Suprapubic skin (tissue), 4 donors: ENCODE measurements around the gene CDC27. TPM values are rescaled to one million over a fixed set of nuclear protein-coding genes. Genes with fewer than 3 reads are reported as not detected.
"Not testable (repeated sequence)": the region's sequence is repeated elsewhere in the genome, so short reads cannot be mapped to it uniquely, and the experiment has no call there.

Experiments
- DNase-seq, 2 donors: peaks; one replicate each; pipeline ENCODE4 v3.0.0-alpha.2; 2019; ENCODE audit warnings: low spot score in 2 of 2
- H3K27ac ChIP-seq: fragments of 200-600 bp; sonication (generic); one replicate; pipeline ENCODE4 v1.5.1; 2019
- H3K27me3 ChIP-seq: fragments of 200-600 bp; sonication (generic); one replicate; pipeline ENCODE4 v1.5.1; 2019
- H3K36me3 ChIP-seq: fragments of 200-600 bp; sonication (generic); one replicate; pipeline ENCODE4 v1.5.1; 2019
- H3K4me1 ChIP-seq: fragments of 200-600 bp; sonication (generic); one replicate; pipeline ENCODE4 v1.5.1; 2019
- H3K4me3 ChIP-seq: fragments of 200-600 bp; sonication (generic); one replicate; pipeline ENCODE4 v1.5.1; 2019; ENCODE audit warnings: mild to moderate bottlenecking
- H3K9me3 ChIP-seq: fragments of 200-600 bp; sonication (generic); one replicate; pipeline ENCODE4 v1.5.1; 2019
- CTCF ChIP-seq, 2 donors: fragments of 200-600 bp in 1 of 2; fragments of 450-650 bp in 1 of 2; sonication (generic) in 1 of 2; IDR thresholded peaks; one replicate each; pipeline ENCODE4 v1.5.1; 2016 to 2019; ENCODE audit warnings: antibody characterized with exemption in 2 of 2, mild to moderate bottlenecking in 1 of 2, moderate library complexity in 1 of 2
- EP300 ChIP-seq: sonication (generic); formaldehyde crosslinking; IDR thresholded peaks from one replicate; pipeline ENCODE4 v1.6.1; 2017; ENCODE audit warnings: antibody characterized with exemption
- POLR2A ChIP-seq, 2 donors: fragments of 450-650 bp; IDR thresholded peaks; one replicate each; pipeline ENCODE4 v1.6.1; 2017; ENCODE audit warnings: antibody characterized with exemption in 2 of 2, mild to moderate bottlenecking in 2 of 2, moderate library complexity in 2 of 2
- POLR2AphosphoS5 ChIP-seq, 3 donors: sonication (generic); formaldehyde crosslinking; IDR thresholded peaks; one replicate each; pipeline ENCODE4 v1.6.1; 2017; ENCODE audit warnings: antibody characterized with exemption in 3 of 3
- WGBS: methylation state at CpG from one replicate; pipeline ENCODE4 v1.1.5; 2018; 5-methylcytosine and 5-hydroxymethylcytosine counted together
- total RNA-seq, 4 donors: library from RNA; depleted of rRNA; stranded (reverse); fragments of >200 nt; gene quantifications; one replicate each; pipeline ENCODE4 v1.1.0, GENCODE V29; 2016

CDC27 gene
- total RNA-seq, 4 donors from 2014 or later, result 45.1 to 66.6 (median 52.1) TPM

GRCh38 chr17:47218896-47219430 lies 29.9 kb upstream of the CDC27 start:
- Histone ChIP-seq H3K36me3 (no peaks in the 10 kb centered on the region), H3K9me3 (no peaks in the 10 kb centered on the region), H3K27ac (no peak overlapping the region), H3K4me1 (no peaks in the 10 kb centered on the region), H3K4me3 (no peak overlapping the region), H3K27me3 (no peaks in the 10 kb centered on the region)
- WGBS, result 76% methylated on average over 4 of the region's 6 CpGs
- no peak for DNase-seq
- TF ChIP-seq EP300 (no peak), POLR2A (IDR thresholded peaks at IDR 0.05) (no peak), POLR2AphosphoS5 (IDR thresholded peaks at IDR 0.05) (no peak), CTCF (IDR thresholded peaks at IDR 0.05) (no peak)

- WGBS, result 88% methylated on average over 2 of the region's 2 CpGs
These were observed 28.2 kb upstream of the CDC27 start for GRCh38 chr17:47217279-47217678.

DNA sequence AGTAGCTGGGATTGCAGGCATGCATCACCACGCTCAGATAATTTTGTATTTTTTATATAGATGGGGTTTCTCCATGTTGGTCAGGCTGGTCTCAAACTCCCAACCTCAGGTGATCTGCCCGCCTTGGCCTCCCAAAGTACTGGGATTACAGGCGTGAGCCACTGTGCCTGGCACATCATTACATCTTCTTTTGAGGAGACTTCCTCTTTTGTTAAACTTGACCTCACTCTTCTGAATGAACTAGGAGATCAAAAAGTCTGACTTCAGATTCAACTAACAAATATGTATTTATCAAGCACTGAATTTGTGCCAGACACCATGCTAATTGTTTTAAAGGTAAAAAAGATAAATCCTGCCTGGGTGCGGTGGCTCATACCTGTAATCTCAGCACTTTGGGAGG lies 27.7 kb upstream of the CDC27 start:
- not testable (repeated sequence) for H3K4me3 ChIP-seq, H3K4me1 ChIP-seq, H3K27ac ChIP-seq, DNase-seq, H3K36me3 ChIP-seq, H3K27me3 ChIP-seq, H3K9me3 ChIP-seq
- WGBS, result 94% methylated on average over 4 of the region's 4 CpGs

More at GRCh38 chr17:47217279-47217678, 28.2 kb upstream of the CDC27 start:
- not testable (repeated sequence) for H3K27ac ChIP-seq, H3K9me3 ChIP-seq, H3K4me3 ChIP-seq, H3K36me3 ChIP-seq, H3K4me1 ChIP-seq, H3K27me3 ChIP-seq, DNase-seq

- 93% methylated on average over 3 of the region's 3 CpGs for WGBS
- H3K9me3 ChIP-seq, result no peaks in the 10 kb centered on the region
- no peak overlapping the region for H3K27ac ChIP-seq
- H3K4me1 ChIP-seq, result no peaks in the 10 kb centered on the region
- no peak overlapping the region for H3K4me3 ChIP-seq
- no peaks in the 10 kb centered on the region for H3K36me3 ChIP-seq
- DNase-seq, result no peak
- no peak for TF ChIP-seq CTCF (IDR thresholded peaks at IDR 0.05)
- TF ChIP-seq POLR2A (IDR thresholded peaks at IDR 0.05), result no peak
- no peak for TF ChIP-seq POLR2AphosphoS5 (IDR thresholded peaks at IDR 0.05)
- no peak for TF ChIP-seq EP300
- no peaks in the 10 kb centered on the region for H3K27me3 ChIP-seq
These were observed 25.8 kb upstream of the CDC27 start for GRCh38 chr17:47214931-47215330.

- H3K4me1 ChIP-seq, result no peaks in the 10 kb centered on the region
- TF ChIP-seq POLR2AphosphoS5 (IDR thresholded peaks at IDR 0.05), result no peak
- TF ChIP-seq EP300, result no peak
- no peak overlapping the region for H3K27ac ChIP-seq
- no peaks in the 10 kb centered on the region for H3K27me3 ChIP-seq
- H3K4me3 ChIP-seq, result no peak overlapping the region
- H3K9me3 ChIP-seq, result no peaks in the 10 kb centered on the region
- peak in 1 of 2 donors; percentile 38 for DNase-seq
- WGBS, result 83% methylated on average over 4 of the region's 4 CpGs
- no peaks in the 10 kb centered on the region for H3K36me3 ChIP-seq
These were observed 24.4 kb upstream of the CDC27 start for GRCh38 chr17:47213540-47213939.

DNA sequence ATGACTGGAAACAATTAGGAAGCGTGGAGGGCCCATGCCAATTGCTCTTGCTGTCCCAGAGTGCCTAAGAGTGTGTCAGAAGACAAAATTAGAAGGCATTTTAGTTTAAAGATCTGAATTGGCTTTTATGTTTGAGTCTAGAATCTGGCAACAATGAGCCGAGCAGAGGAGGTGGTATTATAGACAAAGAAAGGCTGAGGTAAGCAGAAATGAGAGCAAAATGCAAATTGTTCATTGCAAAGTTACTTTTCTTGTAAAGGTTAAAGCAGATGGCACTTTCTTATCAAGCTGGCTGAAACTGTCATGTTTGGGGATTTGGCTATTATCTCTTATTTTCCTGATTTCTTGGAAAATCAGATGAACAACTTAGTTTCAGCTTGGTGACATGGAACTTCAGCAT lies 23.4 kb upstream of the CDC27 start:
- TF ChIP-seq CTCF (IDR thresholded peaks at IDR 0.05), result no peak
- no peak for TF ChIP-seq EP300
- no peak for TF ChIP-seq POLR2AphosphoS5 (IDR thresholded peaks at IDR 0.05)
- no peak for TF ChIP-seq POLR2A (IDR thresholded peaks at IDR 0.05)
- no peak overlapping the region for H3K4me3 ChIP-seq
- WGBS, result 73% methylated on average over 2 of the region's 2 CpGs
- no peaks in the 10 kb centered on the region for H3K27me3 ChIP-seq
- H3K36me3 ChIP-seq, result no peaks in the 10 kb centered on the region
- no peaks in the 10 kb centered on the region for H3K9me3 ChIP-seq
- H3K4me1 ChIP-seq, result no peaks in the 10 kb centered on the region
- DNase-seq, result peak in 1 of 2 donors; percentile 45
- no peak overlapping the region for H3K27ac ChIP-seq

- TF ChIP-seq POLR2AphosphoS5 (IDR thresholded peaks at IDR 0.05), result no peak
- no peak for TF ChIP-seq CTCF (IDR thresholded peaks at IDR 0.05)
- no peak for TF ChIP-seq POLR2A (IDR thresholded peaks at IDR 0.05)
- no peak for TF ChIP-seq EP300
- 89% methylated on average over 2 of the region's 2 CpGs for WGBS
These were observed 21.7 kb upstream of the CDC27 start for GRCh38 chr17:47210779-47211178.

More at GRCh38 chr17:47210779-47211178, 21.7 kb upstream of the CDC27 start:
- Histone ChIP-seq H3K4me3 (no peak overlapping the region), H3K27ac (no peak overlapping the region), H3K27me3 (no peaks in the 10 kb centered on the region), H3K36me3 (no peaks in the 10 kb centered on the region), H3K4me1 (peaks cover under 1% of the 10 kb centered on the region), H3K9me3 (no peaks in the 10 kb centered on the region)
- DNase-seq, result no peak
